GM19328 (cell line): ENCODE data around the gene HSD11B1.

Experiments
- ATAC-seq: cut with Tn5 transposase; IDR thresholded peaks from one replicate; pipeline ENCODE4 v1.9.1; 2021; ENCODE audit warnings: mild to moderate bottlenecking, moderate library complexity; ENCODE audit not compliant: unreplicated experiment

The HSD11B1 gene

GRCh38 chr1:209778102-209778501 lies 73.5 kb downstream of the HSD11B1 start:
- ATAC-seq, result no peak

GRCh38 chr1:209780268-209780667 lies 75.6 kb downstream of the HSD11B1 start:
- ATAC-seq, result no peak

DNA sequence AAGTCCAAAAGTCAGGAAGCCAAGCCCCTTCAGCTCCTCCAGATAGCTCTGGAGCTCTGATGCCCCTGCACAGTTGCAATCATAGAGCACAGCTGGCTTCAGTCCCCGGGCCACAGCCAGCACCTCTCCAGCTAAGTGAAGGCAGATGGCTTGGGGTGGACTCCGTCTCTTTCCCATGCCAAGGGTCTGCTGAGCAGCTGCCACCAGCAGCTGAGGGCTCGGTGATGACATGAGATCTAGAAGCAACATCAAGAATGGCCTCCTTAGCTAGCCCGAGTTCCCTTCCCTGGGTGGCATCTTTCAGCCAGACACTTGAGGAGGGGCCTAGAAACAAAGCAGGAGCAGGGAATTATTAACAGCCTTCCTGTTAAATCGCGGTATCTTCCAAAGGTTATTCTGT lies 78.7 kb downstream of the HSD11B1 start:
- ATAC-seq, result no peak
